Activated CD8-positive, alpha-beta T cell treated with anti-CD3 and anti-CD28 coated beads, Interleukin-2, amount 10 ng/mL, durations not matched to agents 7 days and 5 days (primary cell): ENCODE results near the gene OSBP2. TPM values are rescaled to one million over a fixed set of nuclear protein-coding genes. Genes with fewer than 3 reads are reported as not detected.

Experiments used
- ATAC-seq: fragments of 150-1000 bp; cut with Tn5 transposase; one replicate; pipeline ENCODE4 v1.10.0; 2021; ENCODE audit warnings: moderate library complexity
- CTCF ChIA-PET: fragments of 350-600 bp; sonication (Branson Sonifier 250); formaldehyde crosslinking; loops from one replicate; lab custom pipeline; 2021; ENCODE audit warnings: antibody characterized with exemption; lab: Charles Lee
- POLR2A ChIA-PET: fragments of 350-600 bp; sonication (Branson Sonifier 250); formaldehyde crosslinking; loops from one replicate; lab custom pipeline; 2021; ENCODE audit warnings: antibody characterized with exemption; lab: Charles Lee
- DNase-seq: peaks from one replicate; pipeline ENCODE4 v3.0.0-alpha.2; 2020
- H3K27ac Mint-ChIP-seq: one replicate; pipeline ENCODE4 v1.8.0; 2021; ENCODE audit warnings: mild to moderate bottlenecking, mixed read lengths
- H3K27me3 Mint-ChIP-seq: one replicate; pipeline ENCODE4 v1.8.0; 2021; ENCODE audit warnings: low read depth, mixed read lengths
- H3K36me3 Mint-ChIP-seq: one replicate; pipeline ENCODE4 v1.8.0; 2021; ENCODE audit warnings: low read depth, mixed read lengths
- H3K4me1 Mint-ChIP-seq: one replicate; pipeline ENCODE4 v1.8.0; 2021; ENCODE audit warnings: low read depth, mixed read lengths
- H3K4me3 Mint-ChIP-seq: one replicate; pipeline ENCODE4 v1.8.0; 2021; ENCODE audit warnings: mild to moderate bottlenecking, mixed read lengths
- H3K9me3 Mint-ChIP-seq: one replicate; pipeline ENCODE4 v1.8.0; 2022; ENCODE audit warnings: mixed read lengths; ENCODE audit not compliant: insufficient read depth
- total RNA-seq, 2 experiments: library from RNA; stranded (reverse); gene quantifications; one replicate each; pipeline ENCODE4 v1.2.3, GENCODE V29; 2021

The OSBP2 gene
- under 1 TPM; 0.42 to 0.55 TPM for total RNA-seq

DNA sequence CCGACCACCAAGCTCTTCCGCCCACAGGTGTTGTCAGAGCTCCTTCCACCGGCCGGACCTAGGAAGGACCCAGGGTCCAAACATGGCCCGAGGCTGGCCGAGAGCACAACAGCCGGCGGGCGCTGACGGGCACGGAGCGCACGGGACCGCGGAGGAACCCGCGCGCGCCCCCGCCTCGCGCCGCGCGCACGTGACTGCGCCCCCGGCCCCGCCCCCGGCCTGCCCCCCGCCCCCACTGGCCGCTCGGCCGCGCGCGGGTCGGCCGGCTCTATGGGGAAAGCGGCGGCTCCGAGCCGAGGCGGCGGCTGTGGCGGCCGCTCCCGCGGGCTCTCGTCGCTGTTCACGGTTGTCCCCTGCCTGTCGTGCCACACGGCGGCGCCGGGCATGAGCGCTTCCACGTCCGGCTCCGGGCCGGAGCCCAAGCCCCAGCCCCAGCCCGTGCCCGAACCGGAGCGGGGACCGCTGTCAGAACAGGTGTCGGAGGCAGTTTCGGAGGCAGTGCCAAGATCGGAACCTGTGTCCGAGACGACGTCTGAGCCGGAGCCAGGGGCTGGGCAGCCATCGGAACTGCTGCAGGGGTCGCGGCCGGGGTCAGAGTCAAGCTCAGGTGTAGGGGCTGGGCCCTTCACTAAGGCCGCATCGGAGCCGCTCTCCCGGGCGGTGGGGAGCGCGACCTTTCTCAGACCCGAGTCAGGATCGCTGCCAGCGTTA, at the start of gene OSBP2:
Gene OSBP2, plus strand, starts transcription at position 235 of the 711 bp plus-strand sequence. Its CDS starts 36 bp downstream, at position 271.
- ChIA-PET POLR2A (no interaction called here), CTCF (no interaction called here)
- peaks cover 34% of the 10 kb centered on the region for H3K27me3 Mint-ChIP-seq
- H3K4me1 Mint-ChIP-seq: peaks cover 3% of the 10 kb centered on the region
- H3K36me3 Mint-ChIP-seq: no peaks in the 10 kb centered on the region
- peak within 1 kb of the TSS; percentile 79 for H3K4me3 Mint-ChIP-seq
- no peaks in the 10 kb centered on the region for H3K9me3 Mint-ChIP-seq
- ATAC-seq (peak; percentile 65), DNase-seq (no peak)
- peak within 1 kb of the TSS; percentile 41 for H3K27ac Mint-ChIP-seq

DNA sequence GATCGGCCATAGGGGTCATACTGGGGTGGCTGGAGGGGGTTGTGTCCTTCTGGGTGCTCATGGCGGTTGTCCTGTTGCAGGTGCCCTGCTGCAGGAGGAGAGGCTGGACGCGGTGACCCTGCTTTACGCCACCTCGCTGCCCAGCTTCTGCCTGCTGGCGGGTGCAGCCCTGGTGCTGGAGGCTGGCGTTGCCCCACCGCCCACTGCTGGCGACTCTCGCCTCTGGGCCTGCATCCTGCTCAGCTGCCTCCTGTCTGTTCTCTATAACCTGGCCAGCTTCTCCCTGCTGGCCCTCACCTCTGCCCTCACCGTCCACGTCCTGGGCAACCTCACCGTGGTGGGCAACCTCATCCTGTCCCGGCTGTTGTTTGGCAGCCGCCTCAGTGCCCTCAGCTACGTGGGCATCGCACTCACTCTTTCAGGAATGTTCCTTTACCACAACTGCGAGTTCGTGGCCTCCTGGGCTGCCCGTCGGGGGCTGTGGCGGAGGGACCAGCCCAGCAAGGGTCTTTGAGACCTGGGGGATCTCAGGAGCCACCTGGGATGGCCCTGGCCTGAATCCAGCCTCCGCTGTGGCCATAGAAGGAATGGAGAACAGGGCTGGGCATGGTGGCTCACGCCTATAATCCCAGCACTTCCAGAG, 48.0 kb upstream of the OSBP2 start:
- DNase-seq: no peak
- POLR2A ChIA-PET: no interaction called here
- H3K27ac Mint-ChIP-seq: no peak overlapping the region
- H3K27me3 Mint-ChIP-seq: no peaks in the 10 kb centered on the region
- CTCF ChIA-PET: interaction anchor here (1.6 kb wide), 1 partner anchor 12 kb away, joined by 13 read pairs; the partner anchor contains the start of gene SLC35E4
- H3K4me1 Mint-ChIP-seq: peaks cover 18% of the 10 kb centered on the region
- no peak for ATAC-seq
- H3K9me3 Mint-ChIP-seq: no peaks in the 10 kb centered on the region
- H3K4me3 Mint-ChIP-seq: no peak overlapping the region
- no peaks in the 10 kb centered on the region for H3K36me3 Mint-ChIP-seq

DNA sequence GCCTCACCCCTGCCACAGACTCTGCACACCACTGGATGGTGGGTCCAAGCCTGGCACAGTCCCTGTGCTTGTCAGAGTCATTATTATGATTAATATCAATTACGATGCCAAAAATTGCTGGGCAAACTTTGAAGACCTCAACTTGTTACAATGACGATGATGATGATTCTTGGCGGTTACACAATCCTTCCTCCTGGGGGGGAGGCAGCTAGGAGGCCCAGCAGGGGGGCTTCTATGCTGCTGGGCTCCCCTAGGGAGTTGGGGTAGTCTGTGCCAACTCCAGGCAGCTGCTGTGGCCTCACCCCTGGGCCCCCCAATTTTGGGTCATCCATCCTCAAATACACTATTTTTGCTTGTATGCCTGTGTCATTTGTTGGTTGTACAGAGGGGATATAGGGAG, 47.1 kb upstream of the OSBP2 start:
- POLR2A ChIA-PET: no interaction called here
- H3K27ac Mint-ChIP-seq: no peak overlapping the region
- ATAC-seq (no peak), DNase-seq (no peak)
- CTCF ChIA-PET: interaction anchor here (4.9 kb wide), 1 partner anchor 12 kb away, joined by 57 read pairs; the partner anchor contains the start of gene SLC35E4
- no peaks in the 10 kb centered on the region for H3K36me3 Mint-ChIP-seq
- peaks cover 25% of the 10 kb centered on the region for H3K4me1 Mint-ChIP-seq
- H3K9me3 Mint-ChIP-seq: no peaks in the 10 kb centered on the region
- H3K27me3 Mint-ChIP-seq: no peaks in the 10 kb centered on the region
- H3K4me3 Mint-ChIP-seq: no peak overlapping the region

- H3K9me3 Mint-ChIP-seq: no peaks in the 10 kb centered on the region
- no peaks in the 10 kb centered on the region for H3K27me3 Mint-ChIP-seq
- peaks cover 25% of the 10 kb centered on the region for H3K4me1 Mint-ChIP-seq
- DNase-seq: no peak
- CTCF ChIA-PET: interaction anchor here (0.7 to 4.9 kb wide), 6 partner anchors 10 to 436 kb away, joined by 3 to 57 read pairs (median 5); partner anchors contain the start of genes DUSP18 and SLC35E4
- no peak for ATAC-seq
- no peaks in the 10 kb centered on the region for H3K36me3 Mint-ChIP-seq
- H3K4me3 Mint-ChIP-seq: no peak overlapping the region
- POLR2A ChIA-PET: interaction anchor here (2.6 kb wide), 1 partner anchor 13 kb away, joined by 8 read pairs; the partner anchor contains the start of gene SLC35E4
- H3K27ac Mint-ChIP-seq: peak overlapping the region; percentile 76
Measured at GRCh38 chr22:30648825-30649224, 45.8 kb upstream of the OSBP2 start.

- Mint-ChIP-seq H3K27me3 (no peaks in the 10 kb centered on the region), H3K36me3 (no peaks in the 10 kb centered on the region), H3K4me1 (peaks cover 25% of the 10 kb centered on the region), H3K27ac (peak overlapping the region; percentile 76), H3K4me3 (no peak overlapping the region), H3K9me3 (no peaks in the 10 kb centered on the region)
- peak; percentile 77 for DNase-seq
- CTCF ChIA-PET: interaction anchor here (0.6 to 4.9 kb wide), 10 partner anchors 10 to 673 kb away, joined by 3 to 57 read pairs (median 4); partner anchors contain the start of genes DUSP18 and SLC35E4
- ATAC-seq: peak; percentile 96
- POLR2A ChIA-PET: interaction anchor here (2.6 kb wide), 1 partner anchor 14 kb away, joined by 8 read pairs; the partner anchor contains the start of gene SLC35E4
Measured at GRCh38 chr22:30649430-30650007, 45.2 kb upstream of the OSBP2 start.

DNA sequence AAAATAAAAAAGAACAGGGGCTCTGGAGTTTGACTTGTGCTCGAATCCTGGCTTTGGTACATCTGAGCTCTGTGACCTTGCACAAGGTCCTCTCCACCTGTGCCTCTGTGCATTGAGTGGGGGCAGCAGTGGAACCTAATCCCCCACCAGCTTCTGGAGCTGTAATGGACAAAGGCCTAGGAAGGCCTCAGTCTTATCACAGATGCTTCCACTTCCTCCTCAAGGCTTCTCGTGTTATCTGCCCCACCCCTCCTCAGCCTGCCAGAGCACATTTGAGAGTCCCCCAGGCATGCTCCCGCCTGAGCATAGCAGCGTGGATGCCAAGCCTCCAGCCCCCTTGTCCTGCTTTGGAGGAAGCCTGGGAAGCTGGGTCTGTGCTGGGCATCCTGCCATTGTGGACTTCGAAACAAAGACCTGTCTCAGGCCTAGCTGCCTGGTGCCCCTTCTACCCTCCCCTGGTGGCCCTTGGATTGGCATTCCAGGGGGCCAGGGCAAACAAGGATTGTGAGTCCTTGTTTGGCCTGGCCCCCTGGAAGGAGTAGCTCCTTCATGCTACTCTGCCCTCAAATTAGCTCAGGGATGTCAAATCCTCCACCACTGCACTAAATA, 44.1 kb upstream of the OSBP2 start:
- H3K9me3 Mint-ChIP-seq: no peaks in the 10 kb centered on the region
- H3K27ac Mint-ChIP-seq: no peak overlapping the region

GRCh38 chr22:30652852-30653251, 41.8 kb upstream of the OSBP2 start:
- H3K27me3 Mint-ChIP-seq: no peaks in the 10 kb centered on the region
- no peaks in the 10 kb centered on the region for H3K9me3 Mint-ChIP-seq
- ChIA-PET CTCF (no interaction called here), POLR2A (no interaction called here)
- H3K4me3 Mint-ChIP-seq: no peak overlapping the region
- DNase-seq (no peak), ATAC-seq (no peak)
- H3K36me3 Mint-ChIP-seq: no peaks in the 10 kb centered on the region
- no peak overlapping the region for H3K27ac Mint-ChIP-seq
- peaks cover 25% of the 10 kb centered on the region for H3K4me1 Mint-ChIP-seq

More for the DNA sequence above, 44.1 kb upstream of the OSBP2 start:
- CTCF ChIA-PET: interaction anchor here (0.6 to 4.9 kb wide), 7 partner anchors 9 to 672 kb away, joined by 3 to 57 read pairs (median 3); partner anchors contain the start of genes DUSP18 and SLC35E4
- no peak for DNase-seq
- H3K36me3 Mint-ChIP-seq: no peaks in the 10 kb centered on the region
- H3K27me3 Mint-ChIP-seq: no peaks in the 10 kb centered on the region
- POLR2A ChIA-PET: interaction anchor here (2.6 kb wide), 1 partner anchor 15 kb away, joined by 8 read pairs; the partner anchor contains the start of gene SLC35E4
- H3K4me3 Mint-ChIP-seq: no peak overlapping the region
- peaks cover 25% of the 10 kb centered on the region for H3K4me1 Mint-ChIP-seq
- ATAC-seq: no peak

GRCh38 chr22:30654361-30654760, 40.3 kb upstream of the OSBP2 start:
- H3K36me3 Mint-ChIP-seq: no peaks in the 10 kb centered on the region
- H3K27me3 Mint-ChIP-seq: no peaks in the 10 kb centered on the region
- DNase-seq (no peak), ATAC-seq (no peak)
- POLR2A ChIA-PET: no interaction called here
- H3K9me3 Mint-ChIP-seq: no peaks in the 10 kb centered on the region
- H3K4me3 Mint-ChIP-seq: no peak overlapping the region
- CTCF ChIA-PET: no interaction called here
- H3K4me1 Mint-ChIP-seq: peaks cover 19% of the 10 kb centered on the region
- H3K27ac Mint-ChIP-seq: no peak overlapping the region

GRCh38 chr22:30655532-30655931, 39.1 kb upstream of the OSBP2 start:
- ATAC-seq (no peak), DNase-seq (no peak)
- Mint-ChIP-seq H3K9me3 (no peaks in the 10 kb centered on the region), H3K4me3 (no peak overlapping the region), H3K27ac (no peak overlapping the region), H3K36me3 (no peaks in the 10 kb centered on the region), H3K4me1 (peaks cover 14% of the 10 kb centered on the region), H3K27me3 (no peaks in the 10 kb centered on the region)
- POLR2A ChIA-PET: interaction anchor here (0.6 kb wide), 3 partner anchors 30 to 1383 kb away, joined by 3 to 6 read pairs (median 4); no protein-coding TSS in a partner anchor
- CTCF ChIA-PET: interaction anchor here (0.9 kb wide), 1 partner anchor 265 kb away, joined by 4 read pairs; no protein-coding TSS in a partner anchor

DNA sequence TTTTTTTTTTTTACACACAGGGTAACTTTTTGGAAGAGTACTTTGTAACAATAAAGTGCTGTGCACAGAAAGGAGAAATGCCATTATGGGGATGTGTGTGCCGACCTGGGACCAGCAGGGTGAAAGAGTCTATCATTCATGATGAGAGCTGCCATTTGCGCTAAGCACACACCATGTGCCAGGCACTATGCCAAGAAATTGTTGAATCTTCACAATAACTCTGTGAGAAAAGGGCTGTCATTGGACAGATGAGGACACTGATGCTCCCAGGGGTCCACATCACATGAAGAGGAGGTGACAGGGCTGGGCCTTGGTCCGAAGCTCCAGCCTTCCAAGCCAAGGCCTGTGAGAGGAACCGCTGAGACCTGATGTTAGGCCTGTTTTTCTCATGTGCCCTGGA, 32.6 kb upstream of the OSBP2 start:
- no peaks in the 10 kb centered on the region for H3K27me3 Mint-ChIP-seq
- H3K27ac Mint-ChIP-seq: no peak overlapping the region
- H3K4me1 Mint-ChIP-seq: peaks cover 8% of the 10 kb centered on the region
- no peak for DNase-seq
- ChIA-PET CTCF (interaction anchor here (1.1 kb wide), 1 partner anchor 27 kb away, joined by 5 read pairs; the partner anchor contains the start of gene SLC35E4), POLR2A (no interaction called here)
- H3K9me3 Mint-ChIP-seq: no peaks in the 10 kb centered on the region
- no peak overlapping the region for H3K4me3 Mint-ChIP-seq
- ATAC-seq: no peak
- H3K36me3 Mint-ChIP-seq: peaks cover 9% of the 10 kb centered on the region

DNA sequence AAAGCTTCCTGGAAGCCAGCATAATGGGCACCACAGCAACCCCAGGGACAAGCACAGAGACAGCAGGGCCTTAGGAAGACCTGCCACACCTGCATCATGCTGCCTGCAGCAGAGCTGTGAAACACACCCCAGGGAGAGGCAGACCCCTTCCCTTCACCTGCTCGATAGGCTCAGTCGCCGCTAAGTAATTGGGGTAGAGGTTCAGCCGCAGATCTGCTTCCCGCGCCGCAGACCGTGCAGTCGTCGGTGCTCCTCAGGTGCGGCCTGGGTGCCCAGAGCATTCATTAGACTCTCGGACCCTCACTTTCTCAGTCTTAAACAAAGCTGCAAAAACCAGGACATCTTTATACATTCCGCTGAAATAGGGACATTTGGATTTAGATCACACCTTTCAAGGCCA, 29.9 kb upstream of the OSBP2 start:
- no peak overlapping the region for H3K27ac Mint-ChIP-seq
- peaks cover 15% of the 10 kb centered on the region for H3K4me1 Mint-ChIP-seq
- ATAC-seq (no peak), DNase-seq (no peak)
- POLR2A ChIA-PET: no interaction called here
- peaks cover 9% of the 10 kb centered on the region for H3K36me3 Mint-ChIP-seq
- peaks cover 3% of the 10 kb centered on the region for H3K27me3 Mint-ChIP-seq
- no peaks in the 10 kb centered on the region for H3K9me3 Mint-ChIP-seq
- CTCF ChIA-PET: interaction anchor here (0.9 kb wide), 1 partner anchor 30 kb away, joined by 3 read pairs; no protein-coding TSS in a partner anchor
- H3K4me3 Mint-ChIP-seq: no peak overlapping the region
